HEK293 (cell line): ENCODE results near the gene FGF3.

Experiments
- FEZF1 ChIP-seq: fragments of 450-650 bp; formaldehyde crosslinking; IDR thresholded peaks from 2 replicates; pipeline ENCODE4 v1.5.1; 2016; ENCODE audit warnings: missing biosample characterization, missing genetic modification characterization
- SP2 ChIP-seq: fragments of 450-650 bp; formaldehyde crosslinking; IDR thresholded peaks from 2 replicates; pipeline ENCODE4 v1.5.1; 2016; ENCODE audit warnings: missing biosample characterization, missing genetic modification characterization
- YY1 ChIP-seq: fragments of 450-650 bp; formaldehyde crosslinking; IDR thresholded peaks from 2 replicates; pipeline ENCODE4 v1.5.1; 2018; ENCODE audit warnings: missing biosample characterization, missing genetic modification characterization
- ZBTB8A ChIP-seq: fragments of 450-650 bp; formaldehyde crosslinking; IDR thresholded peaks from 2 replicates; pipeline ENCODE4 v1.5.1; 2016; ENCODE audit warnings: missing biosample characterization, missing genetic modification characterization
- ZNF707 ChIP-seq: fragments of 450-650 bp; formaldehyde crosslinking; IDR thresholded peaks from 2 replicates; pipeline ENCODE4 v1.5.1; 2016; ENCODE audit warnings: missing biosample characterization, missing genetic modification characterization
- TF ChIP-seq, protein P1 (sequence below): fragments of 450-650 bp; formaldehyde crosslinking; IDR thresholded peaks from 2 replicates; pipeline ENCODE4 v1.5.1; 2016; ENCODE audit warnings: missing biosample characterization, missing genetic modification characterization
- TF ChIP-seq, protein P2 (sequence below): fragments of 450-650 bp; formaldehyde crosslinking; IDR thresholded peaks from 2 replicates; pipeline ENCODE4 v1.5.1; 2016; ENCODE audit warnings: missing biosample characterization, missing genetic modification characterization

DNA sequence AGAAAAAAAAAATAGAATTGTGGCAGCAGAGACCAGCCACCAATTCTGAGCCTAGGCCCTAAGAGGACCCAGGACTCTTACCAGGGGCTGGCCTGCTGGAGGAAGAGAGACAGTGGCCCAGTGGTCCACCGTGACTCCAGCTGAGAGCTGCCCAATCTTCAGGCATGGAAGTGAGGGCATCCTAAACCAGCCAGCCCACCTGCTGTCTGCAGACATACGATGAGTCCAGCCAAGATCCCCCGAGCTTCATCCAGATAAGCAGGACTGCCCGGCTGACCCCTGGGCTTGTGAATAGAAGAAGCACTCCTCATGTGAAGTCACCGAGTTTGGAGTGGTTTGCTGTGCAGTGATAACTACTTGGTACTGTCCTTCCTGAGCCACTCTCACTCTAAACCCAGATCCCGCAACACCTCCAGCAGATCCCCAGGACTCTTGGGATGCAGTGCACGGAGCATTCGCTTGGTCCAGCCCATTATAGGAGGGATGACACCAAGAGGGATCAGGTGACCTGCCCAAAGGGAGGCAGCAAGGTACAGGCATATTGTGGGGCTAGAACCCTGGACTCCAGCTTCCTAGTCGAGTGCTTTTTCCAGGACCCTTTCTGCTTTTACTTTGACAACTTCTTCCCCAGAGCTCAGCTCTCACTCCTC is 41.7 kb upstream of the FGF3 start:
- TF ChIP-seq, protein P1, sequence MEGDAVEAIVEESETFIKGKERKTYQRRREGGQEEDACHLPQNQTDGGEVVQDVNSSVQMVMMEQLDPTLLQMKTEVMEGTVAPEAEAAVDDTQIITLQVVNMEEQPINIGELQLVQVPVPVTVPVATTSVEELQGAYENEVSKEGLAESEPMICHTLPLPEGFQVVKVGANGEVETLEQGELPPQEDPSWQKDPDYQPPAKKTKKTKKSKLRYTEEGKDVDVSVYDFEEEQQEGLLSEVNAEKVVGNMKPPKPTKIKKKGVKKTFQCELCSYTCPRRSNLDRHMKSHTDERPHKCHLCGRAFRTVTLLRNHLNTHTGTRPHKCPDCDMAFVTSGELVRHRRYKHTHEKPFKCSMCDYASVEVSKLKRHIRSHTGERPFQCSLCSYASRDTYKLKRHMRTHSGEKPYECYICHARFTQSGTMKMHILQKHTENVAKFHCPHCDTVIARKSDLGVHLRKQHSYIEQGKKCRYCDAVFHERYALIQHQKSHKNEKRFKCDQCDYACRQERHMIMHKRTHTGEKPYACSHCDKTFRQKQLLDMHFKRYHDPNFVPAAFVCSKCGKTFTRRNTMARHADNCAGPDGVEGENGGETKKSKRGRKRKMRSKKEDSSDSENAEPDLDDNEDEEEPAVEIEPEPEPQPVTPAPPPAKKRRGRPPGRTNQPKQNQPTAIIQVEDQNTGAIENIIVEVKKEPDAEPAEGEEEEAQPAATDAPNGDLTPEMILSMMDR (tag by site-specific recombination), result no peak
- TF ChIP-seq ZBTB8A (tag by site-specific recombination) (no peak), FEZF1 (tag by site-specific recombination) (no peak), ZNF707 (tag by site-specific recombination) (no peak), SP2 (no peak), YY1 (tag by site-specific recombination) (no peak)
- TF ChIP-seq, protein P2, sequence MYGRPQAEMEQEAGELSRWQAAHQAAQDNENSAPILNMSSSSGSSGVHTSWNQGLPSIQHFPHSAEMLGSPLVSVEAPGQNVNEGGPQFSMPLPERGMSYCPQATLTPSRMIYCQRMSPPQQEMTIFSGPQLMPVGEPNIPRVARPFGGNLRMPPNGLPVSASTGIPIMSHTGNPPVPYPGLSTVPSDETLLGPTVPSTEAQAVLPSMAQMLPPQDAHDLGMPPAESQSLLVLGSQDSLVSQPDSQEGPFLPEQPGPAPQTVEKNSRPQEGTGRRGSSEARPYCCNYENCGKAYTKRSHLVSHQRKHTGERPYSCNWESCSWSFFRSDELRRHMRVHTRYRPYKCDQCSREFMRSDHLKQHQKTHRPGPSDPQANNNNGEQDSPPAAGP (tag by site-specific recombination), result no peak
